ENCODE data around the gene GOLGA3. TPM values are rescaled to one million over a fixed set of nuclear protein-coding genes. Genes with fewer than 3 reads are reported as not detected.

The GOLGA3 gene
- total and polyA plus RNA-seq, 4 donors = 5.0 to 43.0 (median 15.8) TPM

- no peak overlapping the region for H3K4me3 ChIP-seq (ENCODE audit: low read depth in 1 of 3, low read length in 3 of 3)
- TF ChIP-seq REST (IDR thresholded peaks at IDR 0.05) = no peak
- no peak overlapping the region for H3K9ac ChIP-seq (ENCODE audit: low read depth in 1 of 2, low read length in 2 of 2)
- H3K27ac ChIP-seq (ENCODE audit: low read depth in 1 of 2, low read length in 2 of 2) = no peak overlapping the region
- no peaks in the 10 kb centered on the region for H3K9me3 ChIP-seq (ENCODE audit: control insufficient read depth in 4 of 4, low read length in 3 of 4)
- peaks cover 2 to 34% (median 15%) of the 10 kb centered on the region in 4 donors for H3K36me3 ChIP-seq (ENCODE audit: control insufficient read depth in 4 of 4, insufficient read depth in 3 of 4, low read depth in 1 of 4, low read length in 3 of 4)
- DNase-seq (ENCODE audit: low spot score) = no peak
- peaks cover 3 to 20% (median 14%) of the 10 kb centered on the region in 4 donors for H3K4me1 ChIP-seq (ENCODE audit: control insufficient read depth in 4 of 4, insufficient read depth in 4 of 4, low read length in 3 of 4)
- 96% methylated on average over 16 of the region's 16 CpGs for WGBS
- no peaks in the 10 kb centered on the region for H3K27me3 ChIP-seq (ENCODE audit: control insufficient read depth in 4 of 4, insufficient read depth in 4 of 4, low read length in 3 of 4)
Observed at GRCh38 chr12:132825861-132826260, 2.8 kb downstream of the GOLGA3 start.

- WGBS = 95% methylated on average over 18 of the region's 18 CpGs
- H3K4me1 ChIP-seq (ENCODE audit: control insufficient read depth in 4 of 4, insufficient read depth in 4 of 4, low read length in 3 of 4) = peaks cover 3 to 20% (median 14%) of the 10 kb centered on the region in 4 donors
Observed at GRCh38 chr12:132825089-132825488, 3.6 kb downstream of the GOLGA3 start.

More at GRCh38 chr12:132825089-132825488, 3.6 kb downstream of the GOLGA3 start:
- Histone ChIP-seq H3K27ac (ENCODE audit: low read depth in 1 of 2, low read length in 2 of 2) (no peak overlapping the region), H3K36me3 (ENCODE audit: control insufficient read depth in 4 of 4, insufficient read depth in 3 of 4, low read depth in 1 of 4, low read length in 3 of 4) (peaks cover 2 to 40% (median 21%) of the 10 kb centered on the region in 4 donors), H3K9me3 (ENCODE audit: control insufficient read depth in 4 of 4, low read length in 3 of 4) (no peaks in the 10 kb centered on the region), H3K4me3 (ENCODE audit: low read depth in 1 of 3, low read length in 3 of 3) (no peak overlapping the region), H3K27me3 (ENCODE audit: control insufficient read depth in 4 of 4, insufficient read depth in 4 of 4, low read length in 3 of 4) (no peaks in the 10 kb centered on the region), H3K9ac (ENCODE audit: low read depth in 1 of 2, low read length in 2 of 2) (no peak overlapping the region)
- no peak for DNase-seq (ENCODE audit: low spot score)
- no peak for TF ChIP-seq HNF4G (IDR thresholded peaks at IDR 0.05)
- TF ChIP-seq FOXA2 (IDR thresholded peaks at IDR 0.05) = no peak
- no peak for TF ChIP-seq CTCF (IDR thresholded peaks at IDR 0.05; ENCODE audit: low read depth, low read length, missing input control)
- no peak for TF ChIP-seq EGR1 (IDR thresholded peaks at IDR 0.05; ENCODE audit: low read depth in 2 of 2)
- TF ChIP-seq YY1 (IDR thresholded peaks at IDR 0.05) = no peak
- no peak for TF ChIP-seq HNF4A (conservative IDR thresholded peaks at IDR 0.05)
- no peak for TF ChIP-seq MAX (IDR thresholded peaks at IDR 0.05)
- TF ChIP-seq TAF1 (conservative IDR thresholded peaks at IDR 0.05) = no peak
- no peak for TF ChIP-seq GABPA (IDR thresholded peaks at IDR 0.05 in 1 of 2, conservative IDR thresholded peaks at IDR 0.05 in 1 of 2)
- TF ChIP-seq RAD21 (IDR thresholded peaks at IDR 0.05) = no peak
- no peak for TF ChIP-seq JUND (IDR thresholded peaks at IDR 0.05)
- TF ChIP-seq ATF3 (IDR thresholded peaks at IDR 0.05) = no peak
- TF ChIP-seq NR2F2 (IDR thresholded peaks at IDR 0.05) = no peak
